Measurements from ENCODE around the gene GPR137C.
A peak's percentile ranks its signal among the peaks of the same experiment; 100 is the strongest.

The GPR137C gene

GRCh38 chr14:52552063-52552988, at the start of gene GPR137C, which contains the start of gene TXNDC16:
TSS of gene GPR137C (plus strand) at chr14:52552836. CDS start at chr14:52553148, 312 bp downstream.
TSS of gene TXNDC16 (minus strand) at chr14:52552505. CDS start at chr14:52543557, 8,948 bp downstream.
- peak; percentile 98 for DNase-seq (ENCODE audit: low read depth)

GRCh38 chr14:52513249-52513648, 39.4 kb upstream of the GPR137C start:
- DNase-seq (ENCODE audit: low read depth): no peak

- DNase-seq (ENCODE audit: low read depth): no peak
These were observed 38.4 kb upstream of the GPR137C start for GRCh38 chr14:52514046-52514811.

- DNase-seq (ENCODE audit: low read depth): no peak
These were observed 30.6 kb upstream of the GPR137C start for GRCh38 chr14:52522033-52522432.

GRCh38 chr14:52522581-52523345, 29.9 kb upstream of the GPR137C start:
- DNase-seq (ENCODE audit: low read depth): no peak

GRCh38 chr14:52527052-52527451, 25.6 kb upstream of the GPR137C start:
- DNase-seq (ENCODE audit: low read depth): no peak

- DNase-seq (ENCODE audit: low read depth): no peak
These were observed 21.2 kb upstream of the GPR137C start for GRCh38 chr14:52531481-52531880.

- DNase-seq (ENCODE audit: low read depth): no peak
These were observed 16.4 kb upstream of the GPR137C start for GRCh38 chr14:52536269-52536668.

GRCh38 chr14:52538623-52539022, 14.0 kb upstream of the GPR137C start:
- DNase-seq (ENCODE audit: low read depth): no peak

- DNase-seq (ENCODE audit: low read depth): no peak
These were observed 6.9 kb upstream of the GPR137C start for GRCh38 chr14:52545584-52546317.

- DNase-seq (ENCODE audit: low read depth): no peak
These were observed 6.3 kb upstream of the GPR137C start for GRCh38 chr14:52546318-52546670.

- DNase-seq (ENCODE audit: low read depth): no peak
These were observed 5.6 kb upstream of the GPR137C start for GRCh38 chr14:52547027-52547426.

GRCh38 chr14:52547526-52547925, 5.1 kb upstream of the GPR137C start:
- no peak for DNase-seq (ENCODE audit: low read depth)

GRCh38 chr14:52550661-52551060, 2.0 kb upstream of the GPR137C start:
- DNase-seq (ENCODE audit: low read depth): no peak

- DNase-seq (ENCODE audit: low read depth): no peak
These were observed 1.4 kb upstream of the GPR137C start for GRCh38 chr14:52551205-52551604.

GRCh38 chr14:52551696-52552062, 957 bp upstream of the GPR137C start:
- peak; percentile 6 for DNase-seq (ENCODE audit: low read depth)

GRCh38 chr14:52553002-52553670, 500 bp downstream of the GPR137C start:
- DNase-seq (ENCODE audit: low read depth): no peak

GRCh38 chr14:52553671-52554575, 1.3 kb downstream of the GPR137C start:
- peak; percentile 81 for DNase-seq (ENCODE audit: low read depth)

- DNase-seq (ENCODE audit: low read depth): no peak
These were observed 6.1 kb downstream of the GPR137C start for GRCh38 chr14:52558688-52559087.

- no peak for DNase-seq (ENCODE audit: low read depth)
These were observed 10.5 kb downstream of the GPR137C start for GRCh38 chr14:52563120-52563519.

Data from fibroblast of the conjunctiva (primary cell).